OCI-LY1 (cell line): ENCODE measurements around the gene ALPK1.

Source experiments
- CTCF ChIP-seq: fragments of 200-600 bp; sonication (generic), shearing (Covaris generic); IDR thresholded peaks from 2 replicates; pipeline ENCODE4 v1.5.1; 2017; ENCODE audit warnings: mild to moderate bottlenecking, antibody characterized with exemption, low read length, moderate library complexity, mixed read lengths
- EZH2 ChIP-seq: fragments of 200-600 bp; sonication (generic), shearing (Covaris generic); IDR thresholded peaks from 2 replicates; pipeline ENCODE4 v1.8.0; 2017; ENCODE audit warnings: borderline replicate concordance, mixed run types, mild to moderate bottlenecking, antibody characterized with exemption, low read length, moderate library complexity, mixed read lengths

- TF ChIP-seq CTCF (no peak), EZH2 (no peak)
Observed at GRCh38 chr4:112473985-112474384, 176.8 kb downstream of the ALPK1 start.
